ENCODE results near the gene PERCC1. TPM values are rescaled to one million over a fixed set of nuclear protein-coding genes. Genes with fewer than 3 reads are reported as not detected.
"Not testable (repeated sequence)": the region's sequence is repeated elsewhere in the genome, so short reads cannot be mapped to it uniquely, and the experiment has no call there.

Gene PERCC1
- total and polyA plus RNA-seq, 9 donors: 0.13 to 0.49 (median 0.25) TPM; not detected in 1

- Histone ChIP-seq H3K27me3 (ENCODE audit: control insufficient read depth, insufficient read depth, low read length) (no peaks in the 10 kb centered on the region), H3K27ac (ENCODE audit: low read length) (no peak overlapping the region), H3K4me3 (ENCODE audit: low read length) (no peak overlapping the region), H3K36me3 (ENCODE audit: control insufficient read depth, insufficient read depth, low read length) (peaks cover 3% of the 10 kb centered on the region), H3K4me1 (ENCODE audit: control insufficient read depth, insufficient read depth, low read length) (peaks cover 3% of the 10 kb centered on the region), H3K9me3 (replicated peaks; ENCODE audit: control insufficient read depth, low read depth, low read length) (no peaks in the 10 kb centered on the region)
- WGBS (ENCODE audit: insufficient coverage): 76% methylated on average over 16 of the region's 22 CpGs
- no peak for DNase-seq
Measured at GRCh38 chr16:1468426-1468810, 37.5 kb downstream of the PERCC1 start.

GRCh38 chr16:1469141-1469540, 38.3 kb downstream of the PERCC1 start:
- H3K36me3 ChIP-seq (ENCODE audit: control insufficient read depth, insufficient read depth, low read length); DNase-seq; H3K4me3 ChIP-seq (ENCODE audit: low read length); H3K9me3 ChIP-seq (replicated peaks; ENCODE audit: control insufficient read depth, low read depth, low read length); H3K27me3 ChIP-seq (ENCODE audit: control insufficient read depth, insufficient read depth, low read length); H3K4me1 ChIP-seq (ENCODE audit: control insufficient read depth, insufficient read depth, low read length); H3K27ac ChIP-seq (ENCODE audit: low read length): not testable (repeated sequence)
- no CpG with 5 or more reads among the region's 5 CpGs for WGBS (ENCODE audit: insufficient coverage)

GRCh38 chr16:1469693-1470201, 38.9 kb downstream of the PERCC1 start:
- Histone ChIP-seq H3K4me3 (ENCODE audit: low read length) (no peak overlapping the region), H3K9me3 (replicated peaks; ENCODE audit: control insufficient read depth, low read depth, low read length) (no peaks in the 10 kb centered on the region), H3K4me1 (ENCODE audit: control insufficient read depth, insufficient read depth, low read length) (peaks cover 10% of the 10 kb centered on the region), H3K27me3 (ENCODE audit: control insufficient read depth, insufficient read depth, low read length) (no peaks in the 10 kb centered on the region), H3K36me3 (ENCODE audit: control insufficient read depth, insufficient read depth, low read length) (no peaks in the 10 kb centered on the region), H3K27ac (ENCODE audit: low read length) (no peak overlapping the region)
- WGBS (ENCODE audit: insufficient coverage): 75% methylated on average over 20 of the region's 20 CpGs
- DNase-seq: no peak

GRCh38 chr16:1470481-1471251, 39.8 kb downstream of the PERCC1 start:
- no peak overlapping the region for H3K4me3 ChIP-seq (ENCODE audit: low read length)

GRCh38 chr16:1471569-1472194, 40.8 kb downstream of the PERCC1 start:
- 82% methylated on average over 20 of the region's 26 CpGs for WGBS (ENCODE audit: insufficient coverage)
- DNase-seq: no peak
- Histone ChIP-seq H3K27ac (ENCODE audit: low read length) (no peak overlapping the region), H3K27me3 (ENCODE audit: control insufficient read depth, insufficient read depth, low read length) (no peaks in the 10 kb centered on the region), H3K36me3 (ENCODE audit: control insufficient read depth, insufficient read depth, low read length) (no peaks in the 10 kb centered on the region), H3K4me3 (ENCODE audit: low read length) (no peak overlapping the region), H3K4me1 (ENCODE audit: control insufficient read depth, insufficient read depth, low read length) (peaks cover 16% of the 10 kb centered on the region), H3K9me3 (replicated peaks; ENCODE audit: control insufficient read depth, low read depth, low read length) (no peaks in the 10 kb centered on the region)

More at GRCh38 chr16:1470481-1471251, 39.8 kb downstream of the PERCC1 start:
- Histone ChIP-seq H3K27me3 (ENCODE audit: control insufficient read depth, insufficient read depth, low read length) (no peaks in the 10 kb centered on the region), H3K36me3 (ENCODE audit: control insufficient read depth, insufficient read depth, low read length) (no peaks in the 10 kb centered on the region), H3K4me1 (ENCODE audit: control insufficient read depth, insufficient read depth, low read length) (peaks cover 14% of the 10 kb centered on the region), H3K27ac (ENCODE audit: low read length) (no peak overlapping the region), H3K9me3 (replicated peaks; ENCODE audit: control insufficient read depth, low read depth, low read length) (no peaks in the 10 kb centered on the region)
- no peak for DNase-seq
- WGBS (ENCODE audit: insufficient coverage): 68% methylated on average over 13 of the region's 14 CpGs

GRCh38 chr16:1472974-1473373, 42.1 kb downstream of the PERCC1 start:
- H3K27ac ChIP-seq (ENCODE audit: low read length): no peak overlapping the region
- WGBS (ENCODE audit: insufficient coverage): 86% methylated on average over 1 of the region's 3 CpGs
- DNase-seq: no peak
- no peaks in the 10 kb centered on the region for H3K36me3 ChIP-seq (ENCODE audit: control insufficient read depth, insufficient read depth, low read length)
- H3K9me3 ChIP-seq (replicated peaks; ENCODE audit: control insufficient read depth, low read depth, low read length): peaks cover 3% of the 10 kb centered on the region
- peaks cover 16% of the 10 kb centered on the region for H3K4me1 ChIP-seq (ENCODE audit: control insufficient read depth, insufficient read depth, low read length)
- H3K27me3 ChIP-seq (ENCODE audit: control insufficient read depth, insufficient read depth, low read length): no peaks in the 10 kb centered on the region
- H3K4me3 ChIP-seq (ENCODE audit: low read length): no peak overlapping the region

- H3K36me3 ChIP-seq (ENCODE audit: control insufficient read depth, insufficient read depth, low read length): no peaks in the 10 kb centered on the region
- no peaks in the 10 kb centered on the region for H3K27me3 ChIP-seq (ENCODE audit: control insufficient read depth, insufficient read depth, low read length)
- WGBS (ENCODE audit: insufficient coverage): 9% methylated on average over 54 of the region's 57 CpGs
- H3K4me1 ChIP-seq (ENCODE audit: control insufficient read depth, insufficient read depth, low read length): peaks cover 16% of the 10 kb centered on the region
- H3K9me3 ChIP-seq (replicated peaks; ENCODE audit: control insufficient read depth, low read depth, low read length): peaks cover 3% of the 10 kb centered on the region
- H3K4me3 ChIP-seq (ENCODE audit: low read length): peak overlapping the region; percentile 72
- DNase-seq: no peak
- no peak overlapping the region for H3K27ac ChIP-seq (ENCODE audit: low read length)
Measured at GRCh38 chr16:1474082-1474795, 43.4 kb downstream of the PERCC1 start.

- Histone ChIP-seq H3K27me3 (ENCODE audit: control insufficient read depth, insufficient read depth, low read length) (no peaks in the 10 kb centered on the region), H3K27ac (ENCODE audit: low read length) (peak within 1 kb of the TSS; percentile 49), H3K4me1 (ENCODE audit: control insufficient read depth, insufficient read depth, low read length) (peaks cover 16% of the 10 kb centered on the region), H3K9me3 (replicated peaks; ENCODE audit: control insufficient read depth, low read depth, low read length) (peaks cover 3% of the 10 kb centered on the region), H3K36me3 (ENCODE audit: control insufficient read depth, insufficient read depth, low read length) (no peaks in the 10 kb centered on the region), H3K4me3 (ENCODE audit: low read length) (peak within 1 kb of the TSS; percentile 72)
- peak; percentile 92 for DNase-seq
- under 1% methylated on average over 99 of the region's 99 CpGs for WGBS (ENCODE audit: insufficient coverage)
Measured at GRCh38 chr16:1474796-1475551, 44.1 kb downstream of the PERCC1 start, which contains the start of gene CLCN7. CLCN7 (minus strand) TSS chr16:1475028; CDS start chr16:1474974, 54 bp downstream.

- H3K27ac ChIP-seq (ENCODE audit: low read length): peak overlapping the region; percentile 49
- no peak for DNase-seq
- no peaks in the 10 kb centered on the region for H3K27me3 ChIP-seq (ENCODE audit: control insufficient read depth, insufficient read depth, low read length)
- 75% methylated on average over 10 of the region's 15 CpGs for WGBS (ENCODE audit: insufficient coverage)
- H3K36me3 ChIP-seq (ENCODE audit: control insufficient read depth, insufficient read depth, low read length): no peaks in the 10 kb centered on the region
- H3K4me3 ChIP-seq (ENCODE audit: low read length): peak overlapping the region; percentile 72
- peaks cover 3% of the 10 kb centered on the region for H3K9me3 ChIP-seq (replicated peaks; ENCODE audit: control insufficient read depth, low read depth, low read length)
- peaks cover 15% of the 10 kb centered on the region for H3K4me1 ChIP-seq (ENCODE audit: control insufficient read depth, insufficient read depth, low read length)
Measured at GRCh38 chr16:1475552-1476114, 44.8 kb downstream of the PERCC1 start.
